Loucy (cell line): ENCODE measurements around the gene NKTR.

Source experiments
- H2AFZ ChIP-seq: fragments of 200-600 bp; sonication (generic); 2 replicates; pipeline ENCODE4 v1.6.0; 2016; ENCODE audit warnings: antibody characterized with exemption, mild to moderate bottlenecking, low read length, moderate library complexity
- H3F3A ChIP-seq: fragments of 200-600 bp; 2 replicates; pipeline ENCODE4 v1.6.0; 2016; ENCODE audit warnings: antibody characterized with exemption, low read depth, mild to moderate bottlenecking
- H3K27me3 ChIP-seq: fragments of 200-600 bp; sonication (generic); 2 replicates; pipeline ENCODE4 v1.6.1; 2014; ENCODE audit warnings: low read length, mild to moderate bottlenecking; ENCODE audit not compliant: insufficient read depth, poor library complexity, severe bottlenecking
- H3K36me3 ChIP-seq: fragments of 200-600 bp; sonication (generic); 2 replicates; pipeline ENCODE4 v1.6.1; 2016; ENCODE audit warnings: low read length; ENCODE audit not compliant: insufficient read depth
- H3K4me1 ChIP-seq: fragments of 200-600 bp; sonication (generic); 2 replicates; pipeline ENCODE4 v1.5.1; 2014; ENCODE audit warnings: low read length, mild to moderate bottlenecking; ENCODE audit not compliant: insufficient read depth, poor library complexity, severe bottlenecking
- H3K4me2 ChIP-seq: fragments of 200-600 bp; sonication (generic); 2 replicates; pipeline ENCODE4 v1.6.0; 2014; ENCODE audit warnings: antibody characterized with exemption, low read length, low read depth, mild to moderate bottlenecking; ENCODE audit not compliant: poor library complexity, severe bottlenecking
- H3K4me3 ChIP-seq: fragments of 200-600 bp; sonication (generic); 2 replicates; pipeline ENCODE4 v1.5.1; 2014; ENCODE audit warnings: low read length, mild to moderate bottlenecking, mixed read lengths; ENCODE audit not compliant: poor library complexity, severe bottlenecking
- H3K79me2 ChIP-seq: fragments of 200-600 bp; sonication (generic); 2 replicates; pipeline ENCODE4 v1.6.1; 2014; ENCODE audit warnings: low read length; ENCODE audit not compliant: insufficient read depth
- H3K9ac ChIP-seq: fragments of 200-600 bp; sonication (generic); 2 replicates; pipeline ENCODE4 v1.6.0; 2014; ENCODE audit warnings: mild to moderate bottlenecking, low read depth, low read length, moderate library complexity; ENCODE audit not compliant: poor library complexity, severe bottlenecking
- H3K9me2 ChIP-seq: fragments of 200-600 bp; sonication (generic); replicated peaks from 2 replicates; pipeline ENCODE4 v1.6.1; 2016; ENCODE audit warnings: low read depth, low read length, mixed read lengths
- H3K9me3 ChIP-seq: fragments of 200-600 bp; sonication (generic); 2 replicates; pipeline ENCODE4 v1.6.1; 2014; ENCODE audit warnings: mild to moderate bottlenecking, antibody characterized with exemption, low read length, low read depth; ENCODE audit not compliant: insufficient read depth
- H4K20me1 ChIP-seq: fragments of 200-600 bp; sonication (generic); 2 replicates; pipeline ENCODE4 v1.6.0; 2014; ENCODE audit warnings: antibody characterized with exemption, low read length, mild to moderate bottlenecking; ENCODE audit not compliant: insufficient read depth, poor library complexity, severe bottlenecking
- CTCF ChIP-seq: fragments of 200-600 bp; sonication (generic); conservative IDR thresholded peaks from 2 replicates; pipeline ENCODE4 v1.5.1; 2014; ENCODE audit warnings: mild to moderate bottlenecking, antibody characterized with exemption, low read length
- EZH2phosphoT487 ChIP-seq: fragments of 200-600 bp; IDR thresholded peaks from 2 replicates; pipeline ENCODE4 v1.6.1; 2018; ENCODE audit warnings: antibody characterized with exemption, mild to moderate bottlenecking, moderate library complexity, borderline replicate concordance

NKTR gene

GRCh38 chr3:42666022-42666421, 65.5 kb downstream of the NKTR start:
- H3K9me2 ChIP-seq, result no peaks in the 10 kb centered on the region
- no peaks in the 10 kb centered on the region for H3K79me2 ChIP-seq
- no peak overlapping the region for H3K4me3 ChIP-seq
- no peaks in the 10 kb centered on the region for H3K36me3 ChIP-seq
- H3K9ac ChIP-seq, result no peak overlapping the region
- no peaks in the 10 kb centered on the region for H3K4me1 ChIP-seq
- no peak overlapping the region for H2AFZ ChIP-seq
- TF ChIP-seq CTCF (no peak), EZH2phosphoT487 (no peak)
- no peaks in the 10 kb centered on the region for H4K20me1 ChIP-seq
- H3K4me2 ChIP-seq, result no peak overlapping the region
- H3K27me3 ChIP-seq, result no peaks in the 10 kb centered on the region
- no peaks in the 10 kb centered on the region for H3K9me3 ChIP-seq
- H3F3A ChIP-seq, result no peaks in the 10 kb centered on the region

- Histone ChIP-seq H3K27me3 (no peaks in the 10 kb centered on the region), H4K20me1 (no peaks in the 10 kb centered on the region), H3K9ac (no peak overlapping the region), H3K4me2 (no peak overlapping the region), H2AFZ (no peak overlapping the region), H3K4me1 (no peaks in the 10 kb centered on the region), H3K4me3 (no peak overlapping the region), H3F3A (no peaks in the 10 kb centered on the region), H3K79me2 (no peaks in the 10 kb centered on the region), H3K9me3 (no peaks in the 10 kb centered on the region), H3K9me2 (no peaks in the 10 kb centered on the region), H3K36me3 (no peaks in the 10 kb centered on the region)
- no peak for TF ChIP-seq EZH2phosphoT487
Measured at GRCh38 chr3:42666577-42666998, 66.1 kb downstream of the NKTR start.

GRCh38 chr3:42667096-42667522, 66.6 kb downstream of the NKTR start:
- TF ChIP-seq EZH2phosphoT487 (no peak), CTCF (no peak)
- H3K9me3 ChIP-seq, result no peaks in the 10 kb centered on the region
- H3K4me1 ChIP-seq, result no peaks in the 10 kb centered on the region
- H3K4me3 ChIP-seq, result no peak overlapping the region
- no peaks in the 10 kb centered on the region for H3K36me3 ChIP-seq
- no peaks in the 10 kb centered on the region for H3K9me2 ChIP-seq
- no peak overlapping the region for H2AFZ ChIP-seq
- no peaks in the 10 kb centered on the region for H3F3A ChIP-seq
- H4K20me1 ChIP-seq, result no peaks in the 10 kb centered on the region
- no peak overlapping the region for H3K9ac ChIP-seq
- no peaks in the 10 kb centered on the region for H3K79me2 ChIP-seq
- no peaks in the 10 kb centered on the region for H3K27me3 ChIP-seq
- no peak overlapping the region for H3K4me2 ChIP-seq
